Breast epithelium (tissue), 4 donors: Measurements from ENCODE around the gene PSD2. TPM values are rescaled to one million over a fixed set of nuclear protein-coding genes. Genes with fewer than 3 reads are reported as not detected.

Experiments used
- DNase-seq, 2 donors: peaks; one replicate each; pipeline ENCODE4 v3.0.0-alpha.2; 2019; ENCODE audit warnings: low spot score in 2 of 2
- H3K27ac ChIP-seq, 2 donors: fragments of 200-600 bp; sonication (generic) in 1 of 2; one replicate each; pipeline ENCODE4 v1.5.1; 2016 to 2019; ENCODE audit warnings: mild to moderate bottlenecking in 1 of 2
- H3K27me3 ChIP-seq, 2 donors: fragments of 200-600 bp; sonication (generic) in 1 of 2; one replicate each; pipeline versions ENCODE4 v1.5.1 to v1.6.0; 2017 to 2019; ENCODE audit warnings: control low read depth in 1 of 2, mild to moderate bottlenecking in 1 of 2
- H3K36me3 ChIP-seq: fragments of 200-600 bp; one replicate; pipeline ENCODE4 v1.5.1; 2019
- H3K4me1 ChIP-seq, 2 donors: fragments of 200-600 bp; sonication (generic); one replicate each; pipeline ENCODE4 v1.5.1; 2016 to 2019; ENCODE audit warnings: control low read depth in 1 of 2
- H3K4me3 ChIP-seq, 3 donors: fragments of 200-600 bp; sonication (generic); 1 replicate in 2 of 3; 2 replicates in 1 of 3; pipeline ENCODE4 v1.5.1; 2016 to 2019; ENCODE audit warnings: mild to moderate bottlenecking in 3 of 3, moderate library complexity in 2 of 3
- H3K9me3 ChIP-seq, 2 donors: fragments of 200-600 bp; sonication (generic) in 1 of 2; one replicate each; pipeline ENCODE4 v1.5.1; 2016 to 2019; ENCODE audit warnings: control low read depth in 1 of 2
- POLR2A ChIP-seq: fragments of 450-650 bp; IDR thresholded peaks from one replicate; pipeline ENCODE4 v1.6.1; 2016; ENCODE audit warnings: antibody characterized with exemption, mild to moderate bottlenecking, moderate library complexity
- POLR2AphosphoS5 ChIP-seq, 3 donors: sonication (generic); formaldehyde crosslinking; IDR thresholded peaks; one replicate each; pipeline ENCODE4 v1.6.1; 2017; ENCODE audit warnings: antibody characterized with exemption in 3 of 3
- intact Hi-C: fragments of 100-400 bp; cut with DNase I; formaldehyde crosslinking; loops from one replicate; pipeline ENCODE4 v1.15.1; 2023; ENCODE audit warnings: low total_unique reads
- total RNA-seq, 3 donors: library from RNA; depleted of rRNA; stranded (reverse); fragments of >200 nt; gene quantifications; one replicate each; pipeline ENCODE4 v1.1.0, GENCODE V29; 2016
- TF ChIP-seq, protein P1 (sequence below), 3 donors: fragments of 450-650 bp; IDR thresholded peaks; one replicate each; pipeline ENCODE4 v1.5.1; 2016 to 2017; ENCODE audit warnings: antibody characterized with exemption in 3 of 3, mild to moderate bottlenecking in 3 of 3, moderate library complexity in 3 of 3

The PSD2 gene
- total RNA-seq, 3 donors from 2014 or later, result 0.66 to 1.8 TPM; not detected in 1

DNA sequence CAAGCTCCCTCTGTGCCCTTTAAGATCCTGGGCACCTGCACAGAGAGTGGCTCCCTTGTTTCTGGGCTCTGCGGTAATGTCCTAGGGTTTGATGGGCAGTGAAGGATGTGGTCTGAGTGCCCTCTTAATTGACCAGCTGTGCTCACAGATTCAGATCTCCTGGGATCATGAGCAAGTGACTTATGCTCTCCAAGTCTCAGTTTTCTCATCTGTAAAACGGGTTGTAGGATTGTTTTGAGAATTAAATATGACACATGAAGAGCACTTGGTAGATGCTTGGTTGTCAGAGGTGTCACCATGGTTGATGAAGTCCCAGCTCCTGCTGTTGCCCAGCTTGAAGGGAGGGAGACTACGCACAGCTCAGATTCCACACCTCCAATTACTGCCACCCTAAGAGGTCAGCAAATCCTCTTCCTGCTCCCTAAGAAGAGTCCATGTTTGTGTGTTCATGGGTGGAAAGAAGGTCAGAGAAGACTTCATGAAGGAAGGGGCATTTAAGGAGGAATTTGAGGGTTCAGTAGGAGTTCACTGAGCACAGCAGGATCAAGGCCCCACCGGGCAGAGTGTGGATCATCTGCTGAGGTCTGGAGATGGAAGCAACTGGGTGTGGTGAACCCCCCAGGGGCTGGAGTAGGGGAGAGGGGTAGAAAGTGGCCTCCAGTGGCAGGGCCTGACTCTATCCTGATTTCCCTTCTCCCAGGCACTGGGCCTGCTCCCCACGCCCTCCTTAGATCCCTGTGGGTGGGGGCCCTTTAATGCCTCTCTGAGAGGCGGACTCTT lies 1.4 kb upstream of the PSD2 start:
- Histone ChIP-seq H3K27ac (no peak overlapping the region), H3K27me3 (peaks cover 18 to 20% of the 10 kb centered on the region in 2 donors), H3K4me3 (no peak overlapping the region), H3K9me3 (no peaks in the 10 kb centered on the region), H3K36me3 (no peaks in the 10 kb centered on the region), H3K4me1 (peaks cover 6 to 7% of the 10 kb centered on the region in 2 donors)
- TF ChIP-seq, protein P1, sequence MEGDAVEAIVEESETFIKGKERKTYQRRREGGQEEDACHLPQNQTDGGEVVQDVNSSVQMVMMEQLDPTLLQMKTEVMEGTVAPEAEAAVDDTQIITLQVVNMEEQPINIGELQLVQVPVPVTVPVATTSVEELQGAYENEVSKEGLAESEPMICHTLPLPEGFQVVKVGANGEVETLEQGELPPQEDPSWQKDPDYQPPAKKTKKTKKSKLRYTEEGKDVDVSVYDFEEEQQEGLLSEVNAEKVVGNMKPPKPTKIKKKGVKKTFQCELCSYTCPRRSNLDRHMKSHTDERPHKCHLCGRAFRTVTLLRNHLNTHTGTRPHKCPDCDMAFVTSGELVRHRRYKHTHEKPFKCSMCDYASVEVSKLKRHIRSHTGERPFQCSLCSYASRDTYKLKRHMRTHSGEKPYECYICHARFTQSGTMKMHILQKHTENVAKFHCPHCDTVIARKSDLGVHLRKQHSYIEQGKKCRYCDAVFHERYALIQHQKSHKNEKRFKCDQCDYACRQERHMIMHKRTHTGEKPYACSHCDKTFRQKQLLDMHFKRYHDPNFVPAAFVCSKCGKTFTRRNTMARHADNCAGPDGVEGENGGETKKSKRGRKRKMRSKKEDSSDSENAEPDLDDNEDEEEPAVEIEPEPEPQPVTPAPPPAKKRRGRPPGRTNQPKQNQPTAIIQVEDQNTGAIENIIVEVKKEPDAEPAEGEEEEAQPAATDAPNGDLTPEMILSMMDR (IDR thresholded peaks at IDR 0.05), result no peak
- TF ChIP-seq POLR2AphosphoS5 (IDR thresholded peaks at IDR 0.05) (no peak), POLR2A (no peak)
- DNase-seq, result no peak
- intact Hi-C loops, result loop anchor here (10.0 kb wide), 1 partner anchor 171 kb away; no protein-coding TSS in a partner anchor

- DNase-seq, result no peak
- H3K36me3 ChIP-seq, result no peaks in the 10 kb centered on the region
- intact Hi-C loops, result loop anchor here (10.0 kb wide), 1 partner anchor 169 kb away; no protein-coding TSS in a partner anchor
- H3K27ac ChIP-seq, result no peak overlapping the region
- H3K4me3 ChIP-seq, result peak overlapping the region in 2 of 3 donors; percentile 58 to 76
- H3K4me1 ChIP-seq, result peaks cover 6 to 7% of the 10 kb centered on the region in 2 donors
- H3K27me3 ChIP-seq, result peaks cover 18 to 20% of the 10 kb centered on the region in 2 donors
- no peaks in the 10 kb centered on the region for H3K9me3 ChIP-seq
- TF ChIP-seq, protein P1 (IDR thresholded peaks at IDR 0.05), result no peak
- no peak for TF ChIP-seq POLR2A
- TF ChIP-seq POLR2AphosphoS5 (IDR thresholded peaks at IDR 0.05), result no peak
Observed at GRCh38 chr5:139796061-139796806, 626 bp downstream of the PSD2 start.

GRCh38 chr5:139797335-139797734 lies 1.7 kb downstream of the PSD2 start:
- intact Hi-C loops, result loop anchor here (10.0 kb wide), 1 partner anchor 167 kb away; no protein-coding TSS in a partner anchor
- Histone ChIP-seq H3K36me3 (no peaks in the 10 kb centered on the region), H3K27ac (no peak overlapping the region), H3K4me3 (no peak overlapping the region), H3K4me1 (peaks cover 6 to 7% of the 10 kb centered on the region in 2 donors), H3K27me3 (peaks cover 18 to 20% of the 10 kb centered on the region in 2 donors), H3K9me3 (no peaks in the 10 kb centered on the region)
- TF ChIP-seq, protein P1 (IDR thresholded peaks at IDR 0.05), result no peak
- TF ChIP-seq POLR2AphosphoS5 (IDR thresholded peaks at IDR 0.05) (no peak), POLR2A (no peak)
- DNase-seq, result no peak

GRCh38 chr5:139797856-139798510 lies 2.4 kb downstream of the PSD2 start:
- Histone ChIP-seq H3K4me3 (no peak overlapping the region), H3K9me3 (no peaks in the 10 kb centered on the region), H3K4me1 (peaks cover 6 to 7% of the 10 kb centered on the region in 2 donors), H3K27me3 (peaks cover 18 to 20% of the 10 kb centered on the region in 2 donors), H3K36me3 (no peaks in the 10 kb centered on the region), H3K27ac (no peak overlapping the region)
- TF ChIP-seq POLR2A (no peak), POLR2AphosphoS5 (IDR thresholded peaks at IDR 0.05) (no peak)
- TF ChIP-seq, protein P1 (IDR thresholded peaks at IDR 0.05), result no peak
- no peak for DNase-seq
- intact Hi-C loops, result loop anchor here (10.0 kb wide), 1 partner anchor 167 kb away; no protein-coding TSS in a partner anchor
